H1 (cell line): ENCODE results near the gene FADS3. TPM values are rescaled to one million over a fixed set of nuclear protein-coding genes. Genes with fewer than 3 reads are reported as not detected.

Experiments
- polyA plus RNA-seq, 7 experiments: library from polyadenylated mRNA; depleted of rRNA in 3 of 7; stranded (reverse) in 5 of 7; unstranded in 2 of 7; fragments of >200 nt in 5 of 7; fragments of 200-250 nt in 2 of 7; gene quantifications; 1 replicate in 5 of 7; 2 replicates in 1 of 7; 4 replicates in 1 of 7; pipeline versions ENCODE4 v1.2.1 to v1.2.3, GENCODE V29; 2011 to 2013; ENCODE audit warnings: missing spikeins in 2 of 7, mixed read lengths in 2 of 7
- total RNA-seq: library from RNA; stranded (reverse); fragmentation: NEBNext Ultra II Directional; extraction: Animal tissue kit (Norgen Biotek cat#: 25700); gene quantifications from 2 replicates; pipeline ENCODE4 v1.2.1, GENCODE V29; 2021
- TF ChIP-seq, protein P1 (sequence below): IDR thresholded peaks from 2 replicates; pipeline ENCODE4 v1.6.1; 2012; ENCODE audit warnings: inconsistent platforms

Gene FADS3
- total and polyA plus RNA-seq, 2 of the 8 experiments (the other 6 are each of a cell fraction or from before 2014, with no cell fraction given), result 43.8 to 76.3 TPM

DNA sequence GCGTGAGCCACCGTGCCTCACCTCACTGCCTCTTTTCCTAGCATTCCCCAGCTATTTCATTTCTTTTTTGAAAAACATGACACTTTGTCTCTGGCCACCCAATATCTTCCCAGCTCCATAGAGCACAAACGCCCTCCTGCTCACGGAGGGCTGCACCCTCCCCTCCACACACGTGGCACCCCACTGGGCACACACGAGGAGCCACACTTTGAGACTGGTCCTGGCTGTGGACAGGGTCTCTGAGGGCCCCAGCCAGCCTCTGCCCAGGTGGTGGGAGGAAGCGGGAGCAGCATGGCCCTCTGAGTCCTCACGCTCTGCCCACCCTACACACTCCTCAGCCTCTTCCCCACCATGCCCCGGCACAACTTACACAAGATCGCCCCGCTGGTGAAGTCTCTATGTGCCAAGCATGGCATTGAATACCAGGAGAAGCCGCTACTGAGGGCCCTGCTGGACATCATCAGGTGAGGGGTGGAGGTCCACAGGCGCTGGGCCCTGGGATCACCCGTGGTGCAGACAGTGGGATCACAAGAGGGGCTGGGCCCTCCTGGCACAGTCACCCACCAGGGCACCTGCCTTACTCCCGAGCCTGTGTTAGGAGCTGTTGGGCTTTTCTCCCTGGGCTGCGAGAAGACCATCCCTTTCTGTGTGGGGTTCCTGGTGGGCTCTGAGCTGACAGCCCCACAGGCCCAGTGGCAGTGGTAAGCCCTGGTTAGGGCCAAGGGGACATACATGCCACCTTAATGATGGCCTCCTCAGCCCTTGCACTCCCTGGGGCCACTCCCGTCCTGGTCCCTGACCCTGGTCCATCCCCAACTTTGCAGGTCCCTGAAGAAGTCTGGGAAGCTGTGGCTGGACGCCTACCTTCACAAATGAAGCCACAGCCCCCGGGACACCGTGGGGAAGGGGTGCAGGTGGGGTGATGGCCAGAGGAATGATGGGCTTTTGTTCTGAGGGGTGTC is 26.2 kb downstream of the FADS3 start (continued):
- TF ChIP-seq, protein P1, sequence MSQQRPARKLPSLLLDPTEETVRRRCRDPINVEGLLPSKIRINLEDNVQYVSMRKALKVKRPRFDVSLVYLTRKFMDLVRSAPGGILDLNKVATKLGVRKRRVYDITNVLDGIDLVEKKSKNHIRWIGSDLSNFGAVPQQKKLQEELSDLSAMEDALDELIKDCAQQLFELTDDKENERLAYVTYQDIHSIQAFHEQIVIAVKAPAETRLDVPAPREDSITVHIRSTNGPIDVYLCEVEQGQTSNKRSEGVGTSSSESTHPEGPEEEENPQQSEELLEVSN, result no peak
